SW480 (cell line): ENCODE measurements around the gene CPNE7.
"Not testable (repeated sequence)": the region's sequence is repeated elsewhere in the genome, so short reads cannot be mapped to it uniquely, and the experiment has no call there.

Experiments used
- DNase-seq: peaks from one replicate; pipeline ENCODE4 v3.0.0-alpha.2; 2016; ENCODE audit warnings: low spot score

The CPNE7 gene

DNA sequence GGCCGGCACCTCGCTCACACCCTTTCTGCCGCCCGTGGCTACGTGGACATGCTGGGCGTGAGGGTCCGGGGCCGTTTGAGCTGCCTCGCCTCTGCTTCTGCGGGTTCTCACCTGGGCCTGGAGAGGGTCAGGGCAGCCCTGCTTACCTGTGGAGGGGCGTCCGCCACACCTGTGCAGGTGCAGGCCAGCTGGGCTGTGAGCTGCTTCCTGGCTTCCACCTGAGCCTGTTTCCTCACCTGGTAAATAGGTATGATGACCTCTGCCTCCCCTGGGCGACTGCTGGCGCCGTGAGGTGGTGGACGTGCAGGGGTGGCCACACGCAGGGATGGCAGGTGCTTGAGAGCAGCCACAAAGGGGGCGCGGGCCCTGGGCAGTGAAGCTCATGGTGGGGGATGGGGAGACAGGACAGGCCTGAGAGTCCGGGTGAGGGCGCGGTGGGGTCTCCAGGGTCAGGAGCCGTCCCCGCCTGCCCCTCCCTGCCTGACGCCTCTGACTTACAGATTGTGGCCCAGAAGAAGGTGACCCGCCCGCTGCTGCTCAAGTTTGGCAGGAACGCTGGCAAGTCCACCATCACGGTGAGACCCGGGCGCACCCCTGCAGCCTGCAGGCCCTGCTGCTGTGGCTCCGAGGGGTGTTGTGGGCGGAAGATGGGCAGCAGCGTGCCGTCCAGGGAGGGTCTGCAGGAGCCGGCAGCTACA lies 7.8 kb downstream of the CPNE7 start:
- no peak for DNase-seq

DNA sequence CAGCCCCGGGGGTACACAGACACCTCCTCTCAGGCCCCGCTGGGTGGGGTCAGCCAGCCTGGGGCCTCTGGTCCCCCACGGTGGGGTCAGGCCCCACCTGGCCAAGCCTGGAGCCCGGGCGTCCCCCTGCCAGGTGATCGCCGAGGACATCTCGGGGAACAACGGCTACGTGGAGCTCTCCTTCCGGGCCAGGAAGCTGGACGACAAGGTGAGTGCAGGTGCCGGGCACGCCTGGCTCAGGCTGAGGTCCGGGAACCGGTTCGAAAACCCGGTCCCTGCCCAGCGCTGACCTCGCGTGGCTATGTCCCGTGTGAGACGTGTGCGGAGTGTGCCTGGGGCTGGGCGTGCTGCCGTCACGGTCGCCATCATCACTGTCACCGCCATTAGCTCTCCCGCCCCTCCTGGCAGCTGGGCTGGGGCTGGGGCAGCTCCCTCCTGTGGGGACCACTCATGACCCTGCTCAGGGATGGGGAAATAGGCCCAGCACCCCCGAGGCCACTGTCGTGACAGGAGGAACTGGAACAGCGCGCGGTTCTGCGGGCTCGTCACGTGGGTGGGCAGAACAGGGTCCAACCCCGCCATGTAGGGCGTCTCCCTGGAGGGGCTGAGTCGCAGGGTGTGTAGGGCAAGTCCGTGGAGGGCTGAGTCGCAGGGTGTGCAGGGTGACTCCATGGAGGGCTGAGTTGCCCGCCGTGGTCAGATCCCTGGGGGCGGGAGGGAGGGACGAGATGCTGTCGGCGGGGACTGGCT lies 8.5 kb downstream of the CPNE7 start:
- DNase-seq, result no peak

- no peak for DNase-seq
Observed at GRCh38 chr16:89584768-89585549, 9.4 kb downstream of the CPNE7 start.

DNA sequence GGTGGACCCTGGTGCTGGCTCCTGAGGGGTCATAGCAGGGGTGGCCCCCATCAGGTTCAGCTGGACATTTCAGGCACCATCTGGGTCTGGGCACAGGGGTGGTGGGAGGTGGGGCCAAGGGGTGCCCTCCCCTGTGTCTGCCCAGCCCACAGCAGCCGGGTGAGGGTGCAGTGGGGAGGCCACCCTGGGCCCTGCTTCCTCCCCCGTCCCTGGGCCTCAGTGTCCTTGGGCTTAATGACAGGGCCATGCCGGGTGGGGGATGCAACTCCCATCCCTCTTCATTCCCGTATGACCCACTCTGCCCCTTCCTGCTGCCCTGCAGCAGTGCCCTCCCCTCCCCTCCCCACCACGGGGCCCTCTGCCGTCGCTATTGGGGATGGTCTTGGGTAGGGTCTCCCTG lies 10.7 kb downstream of the CPNE7 start:
- DNase-seq, result no peak

- DNase-seq, result no peak
Observed at GRCh38 chr16:89586853-89587252, 11.3 kb downstream of the CPNE7 start.

- DNase-seq, result not testable (repeated sequence)
Observed at GRCh38 chr16:89587676-89588075, 12.1 kb downstream of the CPNE7 start.

DNA sequence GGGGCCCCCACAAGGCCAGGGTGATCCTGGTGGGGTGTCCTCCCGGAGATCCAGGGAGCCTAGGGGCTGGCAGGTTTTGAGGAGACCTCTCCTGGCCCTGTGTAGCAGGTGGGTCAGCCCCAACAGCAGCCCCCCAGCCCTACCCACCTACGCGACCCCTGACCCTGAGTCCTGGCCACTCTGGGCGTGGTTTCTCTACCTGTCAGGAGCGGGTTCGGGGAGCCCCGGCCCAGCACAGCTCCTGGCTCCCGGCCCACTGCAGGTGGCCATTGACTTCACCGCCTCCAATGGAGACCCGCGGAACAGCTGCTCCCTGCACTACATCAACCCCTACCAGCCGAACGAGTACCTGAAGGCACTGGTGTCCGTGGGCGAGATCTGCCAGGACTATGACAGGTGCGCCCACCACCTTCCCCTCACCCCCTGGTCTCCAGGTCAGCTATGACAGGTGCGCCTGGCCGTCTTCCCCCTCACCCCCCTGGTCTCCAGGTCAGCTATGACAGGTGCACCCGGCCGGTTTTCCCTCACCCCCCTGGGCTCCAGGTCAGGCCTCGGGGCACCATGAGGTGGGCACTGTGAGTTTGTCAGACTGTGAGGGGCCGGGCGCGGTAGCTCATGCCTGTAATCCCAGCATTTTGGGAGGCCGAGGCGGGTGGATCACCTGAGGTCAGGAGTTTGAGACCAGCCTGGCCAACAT lies 13.0 kb downstream of the CPNE7 start:
- DNase-seq, result no peak

DNA sequence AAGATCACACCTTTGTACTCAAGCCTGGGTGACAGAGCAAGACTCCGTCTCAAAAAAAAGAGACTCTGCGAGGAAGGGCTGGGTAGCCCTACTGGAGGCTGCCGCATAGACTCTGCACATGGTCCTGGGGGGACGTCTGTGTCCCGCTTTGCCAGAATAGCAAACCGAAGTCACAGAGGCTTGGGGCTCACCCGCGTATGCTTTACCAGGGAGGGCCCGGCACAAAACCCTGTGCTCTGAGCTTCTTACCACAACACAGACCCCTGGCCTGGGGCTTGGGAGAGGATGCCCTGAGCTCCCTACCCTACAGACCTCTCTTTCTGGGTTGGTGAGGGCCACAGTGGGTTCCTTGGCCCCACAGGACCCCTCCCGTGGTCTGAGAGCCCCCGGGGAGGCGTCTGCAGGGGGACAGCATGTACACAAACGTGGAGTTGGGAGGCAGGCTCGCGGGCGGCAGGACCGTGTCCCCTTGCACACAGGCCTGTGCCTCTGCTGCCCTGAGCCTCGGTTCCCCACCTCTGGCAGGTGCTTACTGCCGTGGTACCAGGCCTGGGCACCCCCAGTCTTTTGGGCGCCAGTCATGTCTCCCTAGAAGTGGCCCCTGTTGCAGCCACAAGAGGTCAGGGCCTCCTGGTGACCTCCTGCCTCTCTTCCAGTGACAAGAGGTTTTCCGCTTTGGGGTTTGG lies 13.8 kb downstream of the CPNE7 start:
- no peak for DNase-seq

DNA sequence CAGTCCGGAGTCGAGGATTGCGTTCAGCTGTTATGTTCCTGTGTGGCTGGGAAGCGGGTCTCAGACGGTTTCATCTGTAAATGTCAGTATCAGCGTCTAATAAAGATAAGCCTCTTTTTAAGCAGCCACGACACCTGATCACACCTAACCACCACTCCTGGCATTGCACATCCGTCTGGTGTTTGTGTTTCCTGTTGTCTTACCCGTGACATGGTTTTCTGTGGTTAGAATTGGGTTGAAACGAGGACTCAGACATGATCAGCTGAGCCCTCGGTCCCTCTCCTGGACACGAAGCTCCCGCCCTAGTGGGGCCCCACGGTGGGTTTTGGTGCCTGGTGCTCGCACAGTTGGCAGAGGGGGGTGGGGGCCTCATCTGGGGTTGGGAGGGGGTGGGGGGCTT lies 18.3 kb downstream of the CPNE7 start:
- DNase-seq, result no peak

DNA sequence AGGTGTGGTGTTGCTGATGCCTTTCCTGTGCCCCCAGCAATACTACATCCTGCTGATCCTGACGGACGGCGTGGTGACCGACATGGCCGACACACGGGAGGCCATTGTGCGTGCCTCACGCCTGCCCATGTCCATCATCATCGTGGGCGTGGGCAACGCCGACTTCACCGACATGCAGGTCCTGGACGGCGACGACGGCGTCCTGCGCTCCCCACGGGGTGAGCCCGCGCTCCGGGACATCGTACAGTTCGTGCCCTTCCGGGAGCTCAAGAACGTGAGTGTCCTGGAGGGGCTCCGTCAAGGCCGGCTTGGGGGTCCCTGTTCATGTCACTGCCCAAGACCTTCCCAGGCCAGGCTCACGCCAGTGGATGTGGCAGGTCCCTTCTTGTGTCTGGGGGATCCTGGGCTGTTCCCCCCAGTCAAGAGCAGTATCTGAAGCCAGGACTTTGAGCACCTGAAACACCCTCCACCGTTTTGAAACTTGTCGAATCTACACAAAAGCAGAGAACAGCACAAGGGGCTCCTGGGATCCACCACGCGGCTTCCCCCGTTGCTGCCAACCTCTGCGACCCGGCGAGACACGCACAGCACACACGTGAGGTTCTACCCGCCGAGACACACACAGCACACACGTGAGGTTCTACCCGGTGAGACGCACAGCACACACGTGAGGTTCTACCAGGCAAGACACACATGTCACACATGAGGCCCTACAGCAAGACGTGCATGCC lies 19.9 kb downstream of the CPNE7 start:
- no peak for DNase-seq

- no peak for DNase-seq
Observed at GRCh38 chr16:89596061-89596689, 20.6 kb downstream of the CPNE7 start.

GRCh38 chr16:89596957-89597649 lies 21.5 kb downstream of the CPNE7 start:
- DNase-seq, result no peak

- no peak for DNase-seq
Observed at GRCh38 chr16:89598199-89598598, 22.6 kb downstream of the CPNE7 start.

DNA sequence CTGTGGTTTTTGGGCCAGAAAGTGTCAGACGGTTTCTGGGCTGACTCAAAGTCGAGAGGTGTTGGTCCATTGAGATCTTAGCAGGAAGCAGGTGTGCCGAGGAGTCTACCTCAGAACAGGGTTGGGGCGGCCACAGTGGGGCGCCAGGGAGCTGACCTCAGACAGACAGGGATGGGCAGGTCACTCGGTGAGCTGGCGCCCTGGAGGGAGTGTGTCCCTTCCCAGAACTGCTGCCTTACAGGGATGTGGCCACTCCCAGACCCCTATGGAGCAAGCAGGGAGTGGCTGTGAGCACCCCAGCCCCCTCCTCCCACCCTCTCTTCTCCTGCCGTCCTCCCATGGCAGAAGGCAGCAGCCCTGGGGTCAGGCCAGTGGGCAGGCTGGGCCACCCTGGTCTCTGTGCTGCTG lies 23.9 kb downstream of the CPNE7 start:
- DNase-seq, result peak; percentile 69

DNA sequence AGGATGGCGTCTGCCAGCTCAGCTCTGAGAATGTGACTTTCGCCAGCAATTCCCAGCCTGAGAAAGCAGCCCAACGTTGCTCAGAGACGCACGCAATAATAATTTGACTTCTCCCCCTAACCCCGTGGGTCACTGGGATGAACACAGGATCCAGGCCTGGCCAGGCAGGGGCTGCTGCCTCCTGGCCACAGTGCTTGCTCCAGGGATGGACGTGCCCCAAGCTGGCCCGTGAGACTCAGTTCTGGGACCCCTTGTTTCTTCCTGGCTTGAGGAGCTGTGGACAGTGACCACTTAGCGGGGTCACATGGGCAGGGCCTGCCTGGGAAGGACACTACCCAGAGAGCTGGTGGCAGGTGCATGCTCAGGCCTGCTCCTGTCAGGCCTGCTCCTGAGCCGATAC lies 24.3 kb downstream of the CPNE7 start:
- no peak for DNase-seq

- no peak for DNase-seq
Observed at GRCh38 chr16:89600427-89600826, 24.9 kb downstream of the CPNE7 start.

GRCh38 chr16:89600956-89601355 lies 25.4 kb downstream of the CPNE7 start:
- DNase-seq, result no peak

GRCh38 chr16:89601906-89602272 lies 26.3 kb downstream of the CPNE7 start:
- no peak for DNase-seq

- DNase-seq, result peak; percentile 82
Observed at GRCh38 chr16:89602273-89602951, 26.9 kb downstream of the CPNE7 start.
